H1 (cell line): ENCODE measurements around the gene TAOK2. TPM values are rescaled to one million over a fixed set of nuclear protein-coding genes. Genes with fewer than 3 reads are reported as not detected.

Experiments
- CTCF ChIA-PET: fragments of 300-600 bp; sonication (Branson Sonifier 250); formaldehyde crosslinking; loops from one replicate; lab custom pipeline; 2021; ENCODE audit not compliant: partially characterized antibody; lab: Charles Lee
- POLR2A ChIA-PET: fragments of 300-600 bp; sonication (Branson Sonifier 250); formaldehyde crosslinking; loops from one replicate; lab custom pipeline; 2021; ENCODE audit warnings: inconsistent platforms; ENCODE audit not compliant: partially characterized antibody; lab: Charles Lee
- DNase-seq, 2 experiments: peaks; one replicate each; pipeline versions ENCODE4 v3.0.0 to v3.0.0-alpha.2; 2010 to 2022; ENCODE audit warnings: low spot score in 2 of 2, low read depth in 1 of 2, mixed read lengths in 1 of 2
- FAIRE-seq: peaks from 2 replicates; lab custom pipeline; 2011; peaks lifted over from hg19 to GRCh38; lab: Jason Lieb, UNC
- H2AFZ ChIP-seq: 2 replicates; pipeline ENCODE4 v1.8.1; 2012; ENCODE audit warnings: low read length, inconsistent platforms
- H2AK5ac ChIP-seq: 2 replicates; pipeline ENCODE4 v1.6.1; 2013; ENCODE audit warnings: low read depth, low read length
- H2BK120ac ChIP-seq: replicated peaks from 2 replicates; pipeline ENCODE3; 2013; ENCODE audit warnings: low read depth, low read length, inconsistent platforms
- H2BK12ac ChIP-seq: 2 replicates; pipeline ENCODE4 v1.6.1; 2013; ENCODE audit warnings: low read depth, low read length
- H2BK15ac ChIP-seq: 2 replicates; pipeline ENCODE4 v1.6.1; 2013; ENCODE audit warnings: low read length
- H2BK20ac ChIP-seq: 2 replicates; pipeline ENCODE4 v1.6.1; 2013; ENCODE audit warnings: low read length
- H2BK5ac ChIP-seq: 2 replicates; pipeline ENCODE4 v1.6.1; 2013; ENCODE audit warnings: low read depth, low read length
- H3K14ac ChIP-seq: 2 replicates; pipeline ENCODE4 v1.6.1; 2013; ENCODE audit warnings: inconsistent platforms; ENCODE audit not compliant: insufficient read length
- H3K18ac ChIP-seq: 2 replicates; pipeline ENCODE4 v1.6.1; 2013; ENCODE audit warnings: low read length; ENCODE audit errors: extremely low read depth
- H3K23ac ChIP-seq: 2 replicates; pipeline ENCODE4 v1.6.1; 2013; ENCODE audit warnings: inconsistent platforms; ENCODE audit not compliant: insufficient read length
- H3K23me2 ChIP-seq: 2 replicates; pipeline ENCODE4 v1.6.1; 2013; ENCODE audit warnings: low read depth, low read length
- H3K27ac ChIP-seq: 2 replicates; pipeline ENCODE4 v1.6.1; 2011; ENCODE audit warnings: low read depth, low read length, inconsistent platforms
- H3K27me3 ChIP-seq, 4 experiments: replicated peaks in 1 of 4; 1 replicate in 1 of 4; 2 replicates in 3 of 4; pipeline versions ENCODE4 v1.6.1 to v1.8.1; 2011 to 2013; ENCODE audit warnings: low read length in 3 of 4, mild to moderate bottlenecking in 3 of 4, inconsistent platforms in 2 of 4, mixed read lengths in 2 of 4, moderate library complexity in 1 of 4; ENCODE audit not compliant: control insufficient read depth in 3 of 4, insufficient read depth in 3 of 4; ENCODE audit errors: extremely low read depth in 1 of 4
- H3K36me3 ChIP-seq, 4 experiments: 2 replicates each; pipeline versions ENCODE4 v1.6.1 to v1.8.1; 2011 to 2013; ENCODE audit warnings: mild to moderate bottlenecking in 4 of 4, low read length in 3 of 4, moderate library complexity in 2 of 4, control low read depth in 1 of 4, inconsistent platforms in 1 of 4; ENCODE audit not compliant: insufficient read depth in 4 of 4, control insufficient read depth in 2 of 4
- H3K4ac ChIP-seq: replicated peaks from 2 replicates; pipeline ENCODE3; 2013; ENCODE audit warnings: low read length, low read depth, mixed read lengths, inconsistent platforms; ENCODE audit not compliant: insufficient read length
- H3K4me1 ChIP-seq, 4 experiments: replicated peaks in 1 of 4; 1 replicate in 1 of 4; 2 replicates in 3 of 4; pipeline versions ENCODE4 v1.6.1 to v1.8.1; 2011 to 2013; ENCODE audit warnings: low read length in 3 of 4, inconsistent platforms in 2 of 4, mixed read lengths in 1 of 4; ENCODE audit not compliant: insufficient read depth in 4 of 4, control insufficient read depth in 3 of 4
- H3K4me2 ChIP-seq, 2 experiments: 2 replicates each; pipeline versions ENCODE4 v1.6.1 to v1.8.1; 2011 to 2013; ENCODE audit warnings: low read depth in 2 of 2, low read length in 2 of 2, control low read depth in 1 of 2, inconsistent platforms in 1 of 2, mild to moderate bottlenecking in 1 of 2; ENCODE audit not compliant: insufficient read depth in 1 of 2
- H3K4me3 ChIP-seq, 4 experiments: fragments of 200-600, 300-600 bp in 1 of 4; sonication (generic), shearing (Covaris generic), sonication (Bioruptor Twin) in 1 of 4; 2 replicates each; pipeline versions ENCODE4 v1.5.1 to v1.8.1; 2011 to 2016; ENCODE audit warnings: low read length in 4 of 4, low read depth in 3 of 4, control low read depth in 2 of 4, inconsistent platforms in 2 of 4, mild to moderate bottlenecking in 2 of 4, mixed read lengths in 1 of 4, moderate library complexity in 1 of 4; ENCODE audit not compliant: insufficient read depth in 2 of 4; ENCODE audit errors: extremely low read depth in 1 of 4
- H3K56ac ChIP-seq: replicated peaks from 2 replicates; pipeline ENCODE3; 2013; ENCODE audit warnings: low read depth, mild to moderate bottlenecking, mixed read lengths, low read length, inconsistent platforms; ENCODE audit not compliant: insufficient read length
- H3K79me1 ChIP-seq: 2 replicates; pipeline ENCODE4 v1.6.1; 2013; ENCODE audit warnings: low read depth, low read length, control low read depth
- H3K79me2 ChIP-seq, 2 experiments: 2 replicates each; pipeline versions ENCODE4 v1.6.1 to v1.8.1; 2012 to 2013; ENCODE audit warnings: low read length in 2 of 2, mild to moderate bottlenecking in 2 of 2, inconsistent platforms in 1 of 2; ENCODE audit not compliant: insufficient read depth in 2 of 2, control insufficient read depth in 1 of 2
- H3K9ac ChIP-seq, 4 experiments: replicated peaks in 1 of 4; 1 replicate in 1 of 4; 2 replicates in 3 of 4; pipeline versions ENCODE4 v1.6.1 to v1.8.1; 2011 to 2013; ENCODE audit warnings: low read depth in 3 of 4, low read length in 3 of 4, control low read depth in 2 of 4, mild to moderate bottlenecking in 2 of 4, moderate library complexity in 2 of 4, inconsistent platforms in 1 of 4; ENCODE audit errors: extremely low read depth in 1 of 4
- H3K9me3 ChIP-seq, 2 experiments: 2 replicates each; pipeline versions ENCODE4 v1.6.1 to v1.8.1; 2012 to 2013; ENCODE audit warnings: mild to moderate bottlenecking in 2 of 2, moderate library complexity in 2 of 2, control low read depth in 1 of 2, inconsistent platforms in 1 of 2, low read depth in 1 of 2, low read length in 1 of 2, mixed read lengths in 1 of 2; ENCODE audit not compliant: insufficient read depth in 2 of 2
- H4K20me1 ChIP-seq, 2 experiments: replicated peaks in 1 of 2; 2 replicates each; pipeline versions ENCODE3 to v1.8.1; 2011 to 2013; ENCODE audit warnings: inconsistent platforms in 2 of 2, low read length in 2 of 2, mild to moderate bottlenecking in 1 of 2; ENCODE audit not compliant: insufficient read depth in 2 of 2, control insufficient read depth in 1 of 2
- H4K5ac ChIP-seq: 2 replicates; pipeline ENCODE4 v1.6.1; 2013; ENCODE audit warnings: low read length, low read depth, mixed read lengths, inconsistent platforms; ENCODE audit not compliant: insufficient read length
- H4K8ac ChIP-seq: 2 replicates; pipeline ENCODE4 v1.8.0; 2013; ENCODE audit warnings: mild to moderate bottlenecking, moderate library complexity, low read length, inconsistent platforms; ENCODE audit not compliant: insufficient read depth; ENCODE audit errors: extremely low read depth
- H4K91ac ChIP-seq: replicated peaks from 2 replicates; pipeline ENCODE3; 2013; ENCODE audit warnings: low read length, mixed read lengths, inconsistent platforms; ENCODE audit not compliant: insufficient read length
- ASH2L ChIP-seq: fragments of 200-600, 300-600 bp; sonication (generic); IDR thresholded peaks from one replicate; pipeline ENCODE4 v1.7.1; 2017; ENCODE audit warnings: low read length
- BACH1 ChIP-seq: IDR thresholded peaks from 2 replicates; pipeline ENCODE4 v1.6.1; 2012; ENCODE audit warnings: low read length, improper control_type of control experiment
- CHD2 ChIP-seq: IDR thresholded peaks from 2 replicates; pipeline ENCODE4 v1.6.1; 2012; ENCODE audit warnings: low read length, improper control_type of control experiment
- CTBP2 ChIP-seq: IDR thresholded peaks from 2 replicates; pipeline ENCODE4 v1.7.0; 2011; ENCODE audit warnings: borderline replicate concordance, mild to moderate bottlenecking, moderate library complexity, mixed read lengths, low read length; ENCODE audit not compliant: insufficient read depth, insufficient read length
- HDAC6 ChIP-seq: IDR thresholded peaks from one replicate; pipeline ENCODE4 v1.7.1; 2012; ENCODE audit warnings: low read depth, mild to moderate bottlenecking, inconsistent platforms, low read length, moderate library complexity
- JUN ChIP-seq: IDR thresholded peaks from 2 replicates; pipeline ENCODE4 v1.6.1; 2011; ENCODE audit warnings: low read depth, mild to moderate bottlenecking, improper control_type of control experiment, low read length
- KDM1A ChIP-seq: fragments of 200-600, 300-600 bp; sonication (generic); IDR thresholded peaks from 2 replicates; pipeline ENCODE4 v1.7.1; 2016; ENCODE audit warnings: mild to moderate bottlenecking, low read length, borderline replicate concordance
- NANOG ChIP-seq: IDR thresholded peaks from 2 replicates; pipeline ENCODE4 v1.6.1; 2011; ENCODE audit warnings: low read length, low read depth, mild to moderate bottlenecking, inconsistent platforms; ENCODE audit not compliant: insufficient read depth, poor library complexity, severe bottlenecking
- POU5F1 ChIP-seq: IDR thresholded peaks from 2 replicates; pipeline ENCODE4 v1.6.1; 2011; ENCODE audit warnings: low read depth, mild to moderate bottlenecking, low read length, moderate library complexity
- RXRA ChIP-seq: IDR thresholded peaks from 2 replicates; pipeline ENCODE4 v1.6.1; 2011; ENCODE audit warnings: low read depth, mild to moderate bottlenecking, low read length, moderate library complexity; ENCODE audit not compliant: insufficient read depth
- SIX5 ChIP-seq: IDR thresholded peaks from 2 replicates; pipeline ENCODE4 v1.6.1; 2011; ENCODE audit warnings: mild to moderate bottlenecking, low read depth, low read length
- SUZ12 ChIP-seq: fragments of 200-600 bp; sonication (generic); IDR thresholded peaks from 2 replicates; pipeline ENCODE4 v1.6.1; 2012; ENCODE audit warnings: mild to moderate bottlenecking, inconsistent platforms, low read length, moderate library complexity, mixed read lengths
- YY1 ChIP-seq: IDR thresholded peaks from 2 replicates; pipeline ENCODE4 v1.6.1; 2011; ENCODE audit warnings: low read depth, mild to moderate bottlenecking, low read length
- WGBS, 2 experiments: shearing (Covaris generic) in 1 of 2; methylation state at CpG; one replicate each; pipeline versions ENCODE4 v1.1.6 to v1.1.7; 2013 to 2015; ENCODE audit warnings: low lambda C conversion rate in 2 of 2, mixed read lengths in 2 of 2, inconsistent platforms in 1 of 2, low coverage in 1 of 2, missing lambda C conversion rate in 1 of 2; ENCODE audit not compliant: insufficient replicate concordance in 2 of 2, insufficient coverage in 1 of 2, insufficient read length in 1 of 2; ENCODE audit errors: extremely low coverage in 1 of 2, missing lambda C conversion rate in 1 of 2; 5-methylcytosine and 5-hydroxymethylcytosine counted together
- polyA plus RNA-seq, 7 experiments: library from polyadenylated mRNA; depleted of rRNA in 3 of 7; stranded (reverse) in 5 of 7; unstranded in 2 of 7; fragments of >200 nt in 5 of 7; fragments of 200-250 nt in 2 of 7; gene quantifications; 1 replicate in 5 of 7; 2 replicates in 1 of 7; 4 replicates in 1 of 7; pipeline versions ENCODE4 v1.2.1 to v1.2.3, GENCODE V29; 2011 to 2013; ENCODE audit warnings: missing spikeins in 2 of 7, mixed read lengths in 2 of 7
- total RNA-seq: library from RNA; stranded (reverse); fragmentation: NEBNext Ultra II Directional; extraction: Animal tissue kit (Norgen Biotek cat#: 25700); gene quantifications from 2 replicates; pipeline ENCODE4 v1.2.1, GENCODE V29; 2021

TAOK2 gene
- total and polyA plus RNA-seq, 2 of the 8 experiments (the other 6 are each of a cell fraction or from before 2014, with no cell fraction given): 13.5 to 32.6 TPM

- Histone ChIP-seq H3K23ac (no peak overlapping the region), H3K23me2 (peaks cover 7% of the 10 kb centered on the region; the same call in 1 of the 2 replicates), H3K4me3 (no peak overlapping the region), H2AFZ (no peak overlapping the region), H3K4ac (no peak overlapping the region), H3K18ac (no peak overlapping the region), H3K9ac (no peak overlapping the region), H2AK5ac (no peak overlapping the region), H4K8ac (no peak overlapping the region)
- POLR2A ChIA-PET: interaction anchor here (0.6 to 3.4 kb wide), 14 partner anchors 11 to 293 kb away, joined by 3 to 33 read pairs (median 4); partner anchors contain the start of genes ALDOA, HIRIP3, INO80E and PAGR1
- TF ChIP-seq SIX5 (no peak), KDM1A (no peak), JUN (no peak), ASH2L (no peak), BACH1 (no peak), CHD2 (no peak), YY1 (no peak), HDAC6 (no peak), NANOG (no peak), SUZ12 (no peak), RXRA (no peak), POU5F1 (no peak), CTBP2 (no peak)
- TF ChIP-seq, all 59 proteins: peak for 0
- Histone ChIP-seq H3K56ac (no peak overlapping the region), H2BK15ac (no peak overlapping the region), H3K79me2 (peaks cover 9 to 33% of the 10 kb centered on the region in 2 experiments), H3K14ac (no peak overlapping the region), H3K27me3 (peaks cover 2 to 10% (median 9%) of the 10 kb centered on the region in 4 experiments), H2BK20ac (no peak overlapping the region), H3K36me3 (peaks cover 0 to 20% (median 7%) of the 10 kb centered on the region in 4 experiments; a peak in 6 of 8 replicates), H4K5ac (no peak overlapping the region), H3K9me3 (peaks cover 11% of the 10 kb centered on the region in 2 experiments), H3K79me1 (peaks cover 17% of the 10 kb centered on the region), H4K91ac (no peak overlapping the region), H3K4me2 (no peak overlapping the region), H3K27ac (no peak overlapping the region), H2BK120ac (no peak overlapping the region), H3K4me1 (peaks cover 4 to 20% (median 7%) of the 10 kb centered on the region in 4 experiments), H2BK5ac (no peak overlapping the region), H2BK12ac (no peak overlapping the region), H4K20me1 (peaks cover 2 to 18% of the 10 kb centered on the region in 2 experiments)
- FAIRE-seq: no peak
- CTCF ChIA-PET: interaction anchor here (0.6 to 3.7 kb wide), 6 partner anchors 11 to 251 kb away, joined by 3 to 12 read pairs (median 4); partner anchors contain the start of genes TLCD3B and TMEM219
- WGBS, 2 experiments: 100% methylated on average over 1 of the region's 1 CpG; no CpG with 5 or more reads in 1 of the 2 experiments
- DNase-seq: no peak
Measured at GRCh38 chr16:29972500-29972899, 1.2 kb upstream of the TAOK2 start.
